SH-SY5Y (cell line): ENCODE measurements around the gene ARF1.

ENCODE experiments used
- GATA2 ChIP-seq: IDR thresholded peaks from 2 replicates; pipeline ENCODE4 v1.6.1; 2011; ENCODE audit warnings: mild to moderate bottlenecking, low read depth, low read length
- GATA3 ChIP-seq: IDR thresholded peaks from 2 replicates; pipeline ENCODE4 v1.6.1; 2011; ENCODE audit warnings: low read depth, mild to moderate bottlenecking, low read length, moderate library complexity

DNA sequence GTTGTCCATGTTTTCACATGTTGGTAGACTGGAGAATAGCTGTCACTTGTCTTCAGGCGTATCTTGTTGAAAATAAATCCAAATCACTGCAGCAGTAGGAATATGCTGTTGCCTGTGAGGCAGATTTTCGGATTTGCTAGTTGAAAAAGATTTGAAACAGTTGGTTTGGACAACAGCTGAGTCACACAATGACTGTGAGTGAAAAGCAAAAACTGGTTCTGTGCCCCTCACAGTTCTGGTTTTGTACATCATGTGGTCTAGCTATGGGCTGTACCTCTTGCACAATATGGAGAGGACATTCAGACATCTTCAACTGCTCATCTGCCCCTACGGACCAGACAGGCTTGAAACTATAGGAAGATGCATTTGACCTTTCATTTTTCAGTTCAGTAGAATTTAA is 1.8 kb downstream of the ARF1 start:
- TF ChIP-seq GATA3 (no peak), GATA2 (no peak)
